Upper lobe of left lung (tissue), 4 donors: ENCODE data around the gene TBX1.

Experiments used
- CTCF ChIP-seq, 6 experiments: fragments of 450-650 bp in 4 of 6; fragments of 200-600 bp in 2 of 6; sonication (generic) in 2 of 6; IDR thresholded peaks; one replicate each; pipeline ENCODE4 v1.5.1; 2016 to 2019; ENCODE audit warnings: antibody characterized with exemption in 6 of 6
- EP300 ChIP-seq, 4 donors: sonication (generic); formaldehyde crosslinking; IDR thresholded peaks; one replicate each; pipeline ENCODE4 v1.5.1; 2017; ENCODE audit warnings: antibody characterized with exemption in 4 of 4, control low read depth in 2 of 4
- POLR2A ChIP-seq, 4 donors: fragments of 450-650 bp; IDR thresholded peaks; one replicate each; pipeline ENCODE4 v1.5.1; 2016 to 2017; ENCODE audit warnings: antibody characterized with exemption in 4 of 4, mild to moderate bottlenecking in 2 of 4
- POLR2AphosphoS5 ChIP-seq, 2 donors: sonication (generic); formaldehyde crosslinking; IDR thresholded peaks; one replicate each; pipeline ENCODE4 v1.5.1; 2017; ENCODE audit warnings: antibody characterized with exemption in 2 of 2

DNA sequence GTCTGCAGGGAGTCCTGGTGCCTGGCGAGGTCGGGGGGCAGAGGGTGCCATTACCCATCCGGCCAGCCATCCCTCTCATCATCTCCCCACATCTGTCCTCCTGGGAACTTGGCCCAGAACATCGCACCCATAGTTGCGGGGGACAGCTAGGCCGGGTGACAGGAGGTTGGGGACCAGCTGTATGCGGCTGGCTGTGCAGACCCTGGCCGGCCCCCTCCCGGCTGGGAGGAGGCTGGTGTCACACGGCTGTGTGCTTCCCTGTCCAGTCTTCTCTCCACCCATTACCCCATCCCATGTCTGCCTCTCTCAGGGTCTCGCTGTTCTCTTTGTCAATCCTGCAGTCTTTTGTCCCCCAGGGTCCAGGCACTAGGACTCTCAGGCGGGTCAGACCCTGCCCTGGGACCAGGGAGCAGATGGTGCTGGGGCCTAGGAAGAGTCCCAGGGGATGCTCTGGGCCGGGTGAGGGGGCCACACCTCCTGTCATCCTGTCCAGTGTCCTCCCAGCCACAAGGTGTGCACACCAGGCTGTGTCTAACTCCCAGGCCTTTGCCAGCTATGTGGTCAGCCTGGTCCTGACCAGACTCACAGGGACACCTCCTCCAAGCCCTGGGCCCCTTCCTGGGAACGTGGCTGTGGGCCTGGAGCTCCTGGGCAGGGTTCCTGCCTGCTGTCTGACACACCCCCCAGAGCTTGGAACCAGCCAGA, 6.4 kb upstream of the TBX1 start:
- TF ChIP-seq POLR2AphosphoS5 (IDR thresholded peaks at IDR 0.05) (no peak), CTCF (IDR thresholded peaks at IDR 0.05) (no peak), POLR2A (IDR thresholded peaks at IDR 0.05) (no peak), EP300 (IDR thresholded peaks at IDR 0.05) (no peak)
